ENCODE results near the gene TMC8. TPM values are rescaled to one million over a fixed set of nuclear protein-coding genes. Genes with fewer than 3 reads are reported as not detected.
A peak's percentile ranks its signal among the peaks of the same experiment; 100 is the strongest.

TMC8 gene
- total RNA-seq, 2 donors from 2014 or later, result 1.0 to 2.6 TPM

DNA sequence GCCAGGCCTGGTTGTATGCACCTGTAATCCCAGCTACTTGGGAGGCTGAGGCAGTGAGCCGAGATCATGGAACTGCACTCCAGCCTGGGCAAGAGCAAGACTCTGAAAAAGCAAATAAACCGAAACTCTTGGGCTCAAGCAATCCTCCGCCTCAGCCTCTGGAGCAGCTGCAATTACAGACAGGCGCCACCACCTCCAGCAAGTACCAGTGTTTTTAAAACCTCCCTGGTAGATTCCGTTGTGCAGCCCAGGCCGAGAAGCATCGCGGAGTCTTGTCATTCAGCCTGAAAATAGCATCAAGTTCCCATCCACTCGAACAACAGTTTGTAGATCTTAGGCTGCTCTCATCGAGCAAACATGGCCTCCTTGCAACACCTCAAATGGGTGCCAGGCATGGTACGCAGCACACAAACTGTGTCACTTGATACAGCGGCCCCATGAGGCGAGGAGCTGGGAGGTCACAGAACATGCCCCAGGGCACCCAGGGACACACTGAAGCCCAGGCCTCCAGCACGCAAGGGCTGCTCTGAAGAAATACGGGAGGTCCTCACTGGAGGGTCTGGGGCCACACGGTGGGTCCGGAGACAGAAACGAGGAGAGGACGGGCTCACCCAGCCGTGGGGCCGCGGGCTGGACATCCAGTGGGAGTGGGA is 20.1 kb upstream of the TMC8 start:
- DNase-seq (ENCODE audit: low spot score), result no peak
- no peak for TF ChIP-seq CTCF (IDR thresholded peaks at IDR 0.05)
- Histone ChIP-seq H3K9me3 (no peaks in the 10 kb centered on the region), H3K4me3 (no peak overlapping the region), H3K27ac (peak overlapping the region; percentile 28 to 40), H3K4me1 (peaks cover 0 to 24% of the 10 kb centered on the region in 2 donors), H3K36me3 (peaks cover 3% of the 10 kb centered on the region), H3K27me3 (no peaks in the 10 kb centered on the region)

- H3K9me3 ChIP-seq, result no peaks in the 10 kb centered on the region
- peaks cover 0 to 24% of the 10 kb centered on the region in 2 donors for H3K4me1 ChIP-seq
- H3K27ac ChIP-seq, result peak overlapping the region in 1 of 2 donors; percentile 40
- H3K27me3 ChIP-seq, result no peaks in the 10 kb centered on the region
- H3K4me3 ChIP-seq, result no peak overlapping the region
- no peaks in the 10 kb centered on the region for H3K36me3 ChIP-seq
- DNase-seq (ENCODE audit: low spot score), result no peak
- no peak for TF ChIP-seq CTCF (IDR thresholded peaks at IDR 0.05)
Measured at GRCh38 chr17:78111016-78111726, 19.4 kb upstream of the TMC8 start.

- Histone ChIP-seq H3K4me1 (peaks cover 0 to 24% of the 10 kb centered on the region in 2 donors), H3K27ac (no peak overlapping the region), H3K27me3 (no peaks in the 10 kb centered on the region), H3K9me3 (no peaks in the 10 kb centered on the region), H3K4me3 (no peak overlapping the region), H3K36me3 (no peaks in the 10 kb centered on the region)
- no peak for TF ChIP-seq CTCF (IDR thresholded peaks at IDR 0.05)
- no peak for DNase-seq (ENCODE audit: low spot score)
Measured at GRCh38 chr17:78111727-78112517, 18.6 kb upstream of the TMC8 start.

DNA sequence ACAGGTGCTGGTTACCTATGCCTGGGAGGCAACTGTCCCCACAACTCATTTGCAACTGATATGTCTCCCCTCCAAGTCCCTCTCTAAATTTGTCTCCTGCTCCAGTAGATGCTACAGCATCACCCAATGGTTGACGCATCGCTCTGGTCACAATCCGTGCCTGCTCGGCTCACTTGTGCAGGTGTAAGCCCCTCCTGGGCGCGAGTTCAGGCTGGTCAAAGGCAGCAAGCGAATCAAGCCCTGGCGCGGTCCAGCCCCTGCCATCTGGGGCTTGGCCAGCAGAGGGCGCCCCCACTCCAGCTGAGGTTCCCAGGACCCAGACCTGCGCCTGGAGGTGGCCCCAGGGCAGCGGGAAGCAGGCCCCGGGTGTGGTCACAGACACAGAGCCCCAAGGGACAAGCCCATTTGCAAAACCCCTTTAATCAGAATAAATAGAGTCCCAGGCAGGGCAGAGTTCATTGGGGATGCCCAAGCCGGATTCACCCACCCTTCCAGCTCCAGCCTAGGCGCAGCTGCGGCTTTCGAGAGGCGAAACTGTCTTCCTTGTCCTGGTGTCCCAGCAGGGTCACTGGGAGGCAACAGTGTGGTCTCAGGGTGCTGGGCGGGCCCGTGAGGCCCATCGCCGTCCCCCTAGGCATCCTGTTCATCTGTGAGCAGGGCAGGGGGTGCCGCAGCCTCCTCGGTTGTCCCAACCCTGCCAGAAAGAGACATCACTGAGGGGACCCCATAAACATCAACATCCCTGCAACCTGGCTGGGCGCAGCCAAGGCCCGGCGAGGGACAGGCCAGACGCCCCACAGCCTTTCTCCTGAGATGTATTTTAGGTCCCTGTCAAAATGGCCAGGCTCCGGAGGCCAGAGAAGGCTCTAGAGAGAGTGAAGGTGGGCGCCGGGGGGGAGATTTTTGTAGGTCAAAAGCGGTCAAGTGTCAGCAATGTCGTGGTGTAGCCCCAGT is 17.8 kb upstream of the TMC8 start:
- H3K36me3 ChIP-seq, result no peaks in the 10 kb centered on the region
- DNase-seq (ENCODE audit: low spot score), result peak; percentile 79
- no peaks in the 10 kb centered on the region for H3K9me3 ChIP-seq
- H3K4me1 ChIP-seq, result peaks cover 0 to 24% of the 10 kb centered on the region in 2 donors
- no peak overlapping the region for H3K4me3 ChIP-seq
- peak; percentile 99 to 100 for TF ChIP-seq CTCF (IDR thresholded peaks at IDR 0.05)
- H3K27ac ChIP-seq, result no peak overlapping the region
- H3K27me3 ChIP-seq, result no peaks in the 10 kb centered on the region
